OCI-LY1 (cell line): Measurements from ENCODE around the gene SCN8A.

Source experiments
- H2AFZ ChIP-seq: fragments of 200-600 bp; sonication (generic), shearing (Covaris generic); 2 replicates; pipeline ENCODE4 v1.6.0; 2014; ENCODE audit warnings: antibody characterized with exemption, mild to moderate bottlenecking, low read length
- H3F3A ChIP-seq: fragments of 200-600 bp; sonication (generic), shearing (Covaris generic); 2 replicates; pipeline ENCODE4 v1.6.0; 2014; ENCODE audit warnings: mild to moderate bottlenecking, antibody characterized with exemption, low read length, moderate library complexity; ENCODE audit not compliant: insufficient read depth
- H3K27ac ChIP-seq: fragments of 200-600 bp; sonication (generic); 2 replicates; pipeline ENCODE4 v1.5.1; 2014; ENCODE audit warnings: low read length, mixed run types, mild to moderate bottlenecking, low read depth; ENCODE audit not compliant: poor library complexity, severe bottlenecking
- H3K27me3 ChIP-seq: fragments of 200-600 bp; sonication (generic); 2 replicates; pipeline ENCODE4 v1.6.0; 2014; ENCODE audit warnings: antibody characterized with exemption, mild to moderate bottlenecking, low read length, moderate library complexity; ENCODE audit not compliant: insufficient read depth
- H3K36me3 ChIP-seq: fragments of 200-600 bp; sonication (generic); 2 replicates; pipeline ENCODE4 v1.6.1; 2014; ENCODE audit warnings: mild to moderate bottlenecking, antibody characterized with exemption, low read length, moderate library complexity, mixed read lengths; ENCODE audit not compliant: insufficient read depth
- H3K4me1 ChIP-seq: fragments of 200-600 bp; sonication (generic); 2 replicates; pipeline ENCODE4 v1.5.1; 2014; ENCODE audit warnings: mild to moderate bottlenecking, low read length, moderate library complexity; ENCODE audit not compliant: insufficient read depth, severe bottlenecking
- H3K4me2 ChIP-seq: fragments of 200-600 bp; sonication (generic), shearing (Covaris generic); 2 replicates; pipeline ENCODE4 v1.6.1; 2014; ENCODE audit warnings: low read length
- H3K4me3 ChIP-seq: fragments of 200-600 bp; sonication (generic); 2 replicates; pipeline ENCODE4 v1.5.1; 2014; ENCODE audit warnings: low read length, low read depth, mild to moderate bottlenecking, mixed read lengths; ENCODE audit not compliant: poor library complexity, severe bottlenecking
- H3K79me2 ChIP-seq: fragments of 200-600 bp; shearing (Covaris generic); 2 replicates; pipeline ENCODE4 v1.6.1; 2016; ENCODE audit warnings: mixed run types, low read length, mixed read lengths; ENCODE audit not compliant: insufficient read depth
- H3K9ac ChIP-seq: fragments of 200-600 bp; sonication (generic), shearing (Covaris generic); 2 replicates; pipeline ENCODE4 v1.6.1; 2014; ENCODE audit warnings: mild to moderate bottlenecking, low read length, mixed read lengths
- H3K9me2 ChIP-seq: fragments of 200-600 bp; sonication (generic), shearing (Covaris generic); 2 replicates; pipeline ENCODE4 v1.6.1; 2014; ENCODE audit warnings: low read depth, mild to moderate bottlenecking, low read length, mixed read lengths
- H3K9me3 ChIP-seq: fragments of 200-600 bp; shearing (Covaris generic); 2 replicates; pipeline ENCODE4 v1.6.1; 2014; ENCODE audit warnings: low read length, mixed read lengths
- H4K20me1 ChIP-seq: fragments of 200-600 bp; sonication (generic), shearing (Covaris generic); 2 replicates; pipeline ENCODE4 v1.6.0; 2016; ENCODE audit warnings: mild to moderate bottlenecking, low read length; ENCODE audit not compliant: insufficient read depth
- EZH2 ChIP-seq: fragments of 200-600 bp; sonication (generic), shearing (Covaris generic); IDR thresholded peaks from 2 replicates; pipeline ENCODE4 v1.8.0; 2017; ENCODE audit warnings: borderline replicate concordance, mixed run types, mild to moderate bottlenecking, antibody characterized with exemption, low read length, moderate library complexity, mixed read lengths
- TF ChIP-seq, protein P1 (sequence below): fragments of 200-600 bp; sonication (generic), shearing (Covaris generic); IDR thresholded peaks from 2 replicates; pipeline ENCODE4 v1.5.1; 2017; ENCODE audit warnings: mild to moderate bottlenecking, antibody characterized with exemption, low read length, moderate library complexity, mixed read lengths

SCN8A gene

GRCh38 chr12:51811203-51812202 is 220.5 kb downstream of the SCN8A start:
- Histone ChIP-seq H3F3A (no peaks in the 10 kb centered on the region), H3K4me3 (no peak overlapping the region), H3K9me3 (no peaks in the 10 kb centered on the region), H3K79me2 (no peaks in the 10 kb centered on the region), H3K36me3 (no peaks in the 10 kb centered on the region), H3K27me3 (no peaks in the 10 kb centered on the region), H3K4me1 (no peaks in the 10 kb centered on the region), H3K27ac (no peak overlapping the region), H3K4me2 (no peak overlapping the region), H2AFZ (no peak overlapping the region), H3K9me2 (no peaks in the 10 kb centered on the region), H3K9ac (no peak overlapping the region), H4K20me1 (no peaks in the 10 kb centered on the region)
- TF ChIP-seq, protein P1, sequence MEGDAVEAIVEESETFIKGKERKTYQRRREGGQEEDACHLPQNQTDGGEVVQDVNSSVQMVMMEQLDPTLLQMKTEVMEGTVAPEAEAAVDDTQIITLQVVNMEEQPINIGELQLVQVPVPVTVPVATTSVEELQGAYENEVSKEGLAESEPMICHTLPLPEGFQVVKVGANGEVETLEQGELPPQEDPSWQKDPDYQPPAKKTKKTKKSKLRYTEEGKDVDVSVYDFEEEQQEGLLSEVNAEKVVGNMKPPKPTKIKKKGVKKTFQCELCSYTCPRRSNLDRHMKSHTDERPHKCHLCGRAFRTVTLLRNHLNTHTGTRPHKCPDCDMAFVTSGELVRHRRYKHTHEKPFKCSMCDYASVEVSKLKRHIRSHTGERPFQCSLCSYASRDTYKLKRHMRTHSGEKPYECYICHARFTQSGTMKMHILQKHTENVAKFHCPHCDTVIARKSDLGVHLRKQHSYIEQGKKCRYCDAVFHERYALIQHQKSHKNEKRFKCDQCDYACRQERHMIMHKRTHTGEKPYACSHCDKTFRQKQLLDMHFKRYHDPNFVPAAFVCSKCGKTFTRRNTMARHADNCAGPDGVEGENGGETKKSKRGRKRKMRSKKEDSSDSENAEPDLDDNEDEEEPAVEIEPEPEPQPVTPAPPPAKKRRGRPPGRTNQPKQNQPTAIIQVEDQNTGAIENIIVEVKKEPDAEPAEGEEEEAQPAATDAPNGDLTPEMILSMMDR: no peak
- no peak for TF ChIP-seq EZH2

DNA sequence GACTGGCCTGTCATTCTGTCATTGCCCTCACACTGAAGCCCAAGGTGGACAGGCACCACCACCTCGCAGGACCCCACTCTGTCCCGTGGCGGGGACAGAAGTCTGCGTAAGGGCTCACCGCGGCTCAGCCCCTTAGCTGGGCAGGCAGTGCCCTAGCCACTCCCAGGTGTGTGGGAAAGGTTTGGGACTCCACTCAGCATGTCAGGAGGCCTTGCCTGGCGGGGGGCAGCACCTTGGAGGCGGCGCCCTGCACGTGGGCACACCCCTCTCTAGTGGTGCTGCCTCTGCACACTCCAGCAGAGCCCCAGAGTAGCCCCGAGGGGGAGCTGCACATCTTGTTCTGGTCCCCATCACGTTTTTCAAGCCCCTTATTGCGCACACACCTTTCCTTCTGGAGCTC is 221.8 kb downstream of the SCN8A start:
- H3K9me3 ChIP-seq: no peaks in the 10 kb centered on the region
- no peak overlapping the region for H2AFZ ChIP-seq
- no peak overlapping the region for H3K9ac ChIP-seq
- no peak overlapping the region for H3K27ac ChIP-seq
- no peaks in the 10 kb centered on the region for H3F3A ChIP-seq
- H3K79me2 ChIP-seq: no peaks in the 10 kb centered on the region
- H3K27me3 ChIP-seq: no peaks in the 10 kb centered on the region
- H3K4me1 ChIP-seq: no peaks in the 10 kb centered on the region
- no peak overlapping the region for H3K4me2 ChIP-seq
- no peaks in the 10 kb centered on the region for H3K9me2 ChIP-seq
- no peaks in the 10 kb centered on the region for H4K20me1 ChIP-seq
- no peak overlapping the region for H3K4me3 ChIP-seq
- TF ChIP-seq, protein P1: no peak
- TF ChIP-seq EZH2: no peak
- no peaks in the 10 kb centered on the region for H3K36me3 ChIP-seq

- no peak overlapping the region for H2AFZ ChIP-seq
- no peak overlapping the region for H3K4me3 ChIP-seq
- H3K27me3 ChIP-seq: no peaks in the 10 kb centered on the region
- TF ChIP-seq, protein P1: no peak
- TF ChIP-seq EZH2: no peak
- no peaks in the 10 kb centered on the region for H4K20me1 ChIP-seq
- no peaks in the 10 kb centered on the region for H3F3A ChIP-seq
- H3K79me2 ChIP-seq: no peaks in the 10 kb centered on the region
- no peaks in the 10 kb centered on the region for H3K36me3 ChIP-seq
- H3K9ac ChIP-seq: no peak overlapping the region
- H3K4me1 ChIP-seq: no peaks in the 10 kb centered on the region
- H3K27ac ChIP-seq: no peak overlapping the region
- no peaks in the 10 kb centered on the region for H3K9me2 ChIP-seq
- H3K4me2 ChIP-seq: no peak overlapping the region
- no peaks in the 10 kb centered on the region for H3K9me3 ChIP-seq
Measured at GRCh38 chr12:51813931-51814310, 222.9 kb downstream of the SCN8A start.
